ELF-1 (cell line): ENCODE data around the gene PYGO2.
"Not testable (repeated sequence)": the region's sequence is repeated elsewhere in the genome, so short reads cannot be mapped to it uniquely, and the experiment has no call there.

Experiments used
- DNase-seq: peaks from one replicate; pipeline ENCODE4 v3.0.0-alpha.2; 2016; ENCODE audit warnings: low read depth, low spot score

Gene PYGO2

DNA sequence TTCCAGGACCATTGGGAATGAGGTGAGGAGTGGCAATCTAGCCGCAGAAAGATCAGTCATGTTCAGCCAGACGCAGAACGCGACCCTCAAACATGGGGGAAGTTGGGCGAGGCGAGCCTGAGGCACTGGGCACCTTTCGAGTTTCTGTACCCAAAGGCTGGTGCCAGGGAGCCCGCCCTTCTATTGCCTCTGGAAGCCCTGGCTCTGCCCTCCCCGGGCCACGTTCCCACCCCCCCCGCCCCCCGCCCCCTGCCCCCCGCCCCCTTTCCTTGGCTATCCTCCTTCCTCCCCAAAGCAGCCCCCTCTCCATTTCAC, 38.8 kb upstream of the PYGO2 start:
- peak; percentile 60 for DNase-seq

DNA sequence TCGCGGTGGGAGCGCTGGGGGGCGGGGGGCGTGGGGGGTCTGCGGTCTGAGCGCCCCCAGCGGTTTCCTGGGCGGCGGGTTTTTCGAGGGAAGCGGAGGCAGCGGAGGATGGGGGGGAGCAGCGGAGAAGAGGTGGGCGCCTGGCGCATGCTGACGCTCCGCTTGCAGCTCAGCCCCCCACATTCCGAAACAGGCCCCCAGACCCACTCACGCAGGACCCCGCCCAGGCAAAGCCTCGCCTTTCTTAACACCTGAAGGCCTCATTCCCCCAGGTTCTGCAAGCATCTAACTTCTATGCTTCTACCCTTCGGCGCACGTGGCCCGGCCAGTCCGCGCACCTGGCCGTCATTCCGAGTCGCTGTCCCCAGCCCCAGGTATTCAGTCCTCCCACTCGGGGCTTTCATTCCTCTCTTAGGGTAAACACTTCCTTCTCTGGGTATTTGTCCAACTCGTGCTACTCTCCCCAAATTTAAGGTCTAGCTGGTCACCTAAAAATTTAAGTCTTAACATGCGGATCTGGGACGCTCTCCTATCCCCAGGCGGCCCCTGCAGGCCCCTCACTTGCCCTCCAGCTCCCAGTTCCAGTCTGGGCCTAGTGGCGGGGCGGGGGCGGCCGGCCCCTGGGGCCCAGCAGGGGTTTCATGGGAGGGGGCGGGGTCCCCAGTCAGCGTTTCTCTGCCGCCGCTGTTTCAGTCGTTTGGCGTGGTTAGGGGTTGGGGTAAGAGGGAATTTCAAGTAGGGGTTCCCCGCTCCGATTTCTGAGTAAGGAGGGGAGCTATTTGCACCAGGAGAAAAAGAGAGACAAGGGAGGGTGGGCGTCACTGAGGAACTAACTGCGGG, 38.2 kb upstream of the PYGO2 start:
- DNase-seq = peak; percentile 83

DNA sequence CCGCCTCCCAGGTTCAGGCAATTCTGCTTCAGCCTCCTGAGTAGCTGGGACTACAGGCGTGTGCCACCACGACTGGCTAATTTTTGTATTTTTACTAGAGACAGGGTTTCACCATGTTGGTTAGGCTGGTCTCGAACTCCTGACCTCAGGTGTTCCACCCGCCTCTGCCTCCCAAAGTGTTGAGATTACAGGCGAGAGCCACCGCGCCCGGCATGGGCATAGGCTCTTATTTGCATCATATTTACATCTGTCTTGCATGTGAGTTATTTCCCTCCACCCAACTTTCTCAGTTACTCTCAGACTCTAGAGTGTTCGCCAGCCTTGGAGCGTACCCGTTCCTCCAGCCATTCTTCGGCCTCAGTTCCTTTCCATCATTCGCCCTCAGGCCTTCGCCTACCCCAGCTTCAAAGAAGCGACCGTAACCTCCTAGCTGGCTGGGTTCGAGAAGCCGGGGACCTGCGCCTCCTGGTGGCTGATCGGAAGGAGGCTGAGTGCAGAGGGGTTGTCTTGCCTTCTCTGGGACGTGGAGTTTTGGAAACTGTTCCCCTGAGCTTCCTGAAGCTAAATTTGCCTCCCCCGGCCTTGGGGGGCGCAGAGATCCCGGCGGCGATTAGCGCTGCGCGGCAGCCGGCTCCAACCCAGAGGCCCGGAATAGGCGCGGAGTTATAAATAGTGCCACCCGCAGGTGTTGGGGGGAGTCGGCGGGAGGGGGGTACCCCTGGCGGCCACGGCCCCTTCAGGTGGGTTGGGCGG, 37.4 kb upstream of the PYGO2 start:
- DNase-seq = peak; percentile 94

GRCh38 chr1:154998201-154998780, 36.7 kb upstream of the PYGO2 start:
- no peak for DNase-seq

- DNase-seq = no peak
Measured at GRCh38 chr1:154996966-154997701, 35.6 kb upstream of the PYGO2 start.

- not testable (repeated sequence) for DNase-seq
Measured at GRCh38 chr1:154995301-154995983, 33.9 kb upstream of the PYGO2 start.

DNA sequence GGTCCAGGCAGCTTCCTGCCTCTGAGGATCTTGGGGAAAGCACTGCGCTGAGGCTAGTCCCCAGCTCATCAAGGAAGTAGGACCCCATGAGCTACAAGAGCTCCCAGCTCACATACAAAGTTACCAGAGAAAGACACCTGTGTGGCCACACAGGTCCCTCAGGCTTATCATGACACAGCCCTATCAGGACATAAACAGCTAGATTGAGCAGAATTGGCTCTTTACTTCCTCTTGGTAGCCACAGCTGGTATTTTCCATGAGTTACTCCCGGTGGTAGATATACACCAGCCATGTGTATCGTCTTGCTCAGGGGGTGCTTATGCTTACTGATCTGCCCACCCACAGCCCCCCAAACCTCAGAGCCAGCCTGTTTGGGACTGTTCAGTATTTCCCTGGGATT, 33.0 kb upstream of the PYGO2 start:
- DNase-seq = no peak

DNA sequence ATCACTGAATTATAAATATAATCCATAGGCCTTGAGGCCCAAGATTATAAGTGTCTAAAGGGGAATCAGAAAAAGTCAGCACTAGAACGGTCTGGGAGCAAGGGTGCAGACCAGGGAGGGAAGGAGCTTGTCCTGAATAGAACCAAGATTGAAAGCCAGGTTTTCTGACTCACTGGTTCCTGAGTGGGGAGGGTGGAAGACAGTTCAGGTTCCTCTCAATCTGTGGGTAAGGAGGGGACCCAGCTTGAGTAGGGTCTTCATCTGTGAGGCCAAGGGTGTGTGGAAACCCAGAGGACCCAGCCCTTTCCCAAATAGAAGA, 32.6 kb upstream of the PYGO2 start:
- DNase-seq = no peak

DNA sequence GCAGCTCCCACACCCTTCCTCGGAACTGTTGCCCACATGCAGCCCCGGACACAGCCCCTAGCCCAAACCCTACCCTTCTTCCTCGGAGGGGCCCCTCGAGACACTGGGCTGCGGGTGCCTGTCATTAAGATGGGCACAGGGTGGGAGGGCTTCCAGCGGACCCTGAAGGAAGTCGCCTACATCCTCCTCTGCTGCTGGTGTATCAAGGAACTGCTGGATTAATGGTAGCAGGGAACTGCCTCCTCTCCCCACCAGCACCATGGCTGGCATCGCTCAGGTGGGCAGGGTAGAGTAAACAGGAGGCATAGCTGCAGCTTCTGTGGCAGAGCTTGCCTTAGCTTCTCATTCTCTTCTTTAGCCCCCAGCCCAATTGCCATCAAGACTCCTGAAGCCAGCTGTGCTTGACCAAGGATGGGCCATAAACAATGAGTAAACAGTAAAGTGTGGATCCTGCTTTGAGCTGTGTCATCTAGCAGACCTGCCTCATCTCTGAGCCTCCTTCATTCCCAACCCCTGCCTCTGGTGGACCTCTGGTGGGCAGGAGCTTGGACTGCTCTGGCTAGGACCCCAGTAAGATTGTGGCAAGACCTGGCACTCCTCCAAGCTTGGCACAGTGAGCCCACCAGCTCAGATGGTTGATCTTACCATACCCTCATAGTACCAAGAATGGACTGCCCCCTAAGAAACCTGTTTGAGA, 32.1 kb upstream of the PYGO2 start, which contains the start of gene LENEP:
LENEP (plus strand) TSS at position 15 of the 697 bp plus-strand sequence; CDS start at position 37, 22 bp downstream.
- no peak for DNase-seq

- peak; percentile 52 for DNase-seq
Measured at GRCh38 chr1:154992721-154993571, 31.4 kb upstream of the PYGO2 start.

GRCh38 chr1:154990276-154990675, 28.7 kb upstream of the PYGO2 start:
- DNase-seq = no peak

DNA sequence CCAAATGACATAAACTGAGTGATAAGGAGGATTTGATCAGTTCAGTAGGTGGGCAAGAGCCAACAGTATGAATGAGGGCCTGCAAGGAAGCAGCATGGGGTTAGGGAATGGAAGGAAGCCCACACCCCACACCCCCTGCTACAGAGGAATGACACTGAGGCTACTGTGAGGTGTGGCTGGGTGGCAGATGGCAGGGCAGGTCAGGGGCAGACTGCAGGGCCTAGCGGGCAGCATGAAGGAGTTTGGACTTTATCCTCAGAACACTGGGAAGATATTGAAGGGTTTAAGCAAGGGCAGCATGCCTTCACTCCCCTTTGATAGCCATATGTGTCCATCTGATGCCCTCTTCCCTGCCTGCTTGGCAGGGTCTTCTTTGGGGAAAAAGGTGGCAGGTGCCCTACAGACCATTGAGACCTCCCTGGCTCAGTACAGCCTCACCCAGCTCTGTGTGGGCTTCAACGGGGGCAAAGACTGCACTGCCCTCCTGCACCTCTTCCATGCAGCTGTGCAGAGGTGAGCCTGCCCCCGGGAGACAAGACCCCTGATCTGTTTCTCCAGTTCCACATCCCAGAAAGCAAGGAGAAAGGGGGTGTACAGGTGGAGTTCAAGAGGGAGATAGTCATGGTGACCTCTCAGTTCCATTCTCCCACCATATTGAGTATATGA, 27.7 kb upstream of the PYGO2 start:
- no peak for DNase-seq

GRCh38 chr1:154988058-154988954, 26.7 kb upstream of the PYGO2 start:
- no peak for DNase-seq

DNA sequence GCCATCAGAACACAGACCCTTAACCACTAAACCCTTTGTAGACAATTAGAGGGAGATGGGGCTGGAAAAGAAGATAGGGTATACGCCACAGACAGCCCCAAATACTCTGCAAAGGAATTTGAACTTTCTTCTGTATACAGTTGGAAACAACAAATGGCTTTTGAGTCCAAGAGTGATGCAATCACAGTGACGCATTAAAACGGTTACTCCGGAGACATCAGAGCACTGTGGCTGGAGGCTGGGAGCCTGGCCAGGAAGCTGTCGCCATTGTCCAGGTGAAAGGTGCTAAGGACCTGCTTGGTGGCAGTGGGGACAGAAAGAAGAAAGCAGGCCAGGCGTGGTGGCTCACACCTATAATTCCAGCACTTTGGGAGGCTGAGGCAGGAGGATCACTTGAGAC, 25.7 kb upstream of the PYGO2 start:
- no peak for DNase-seq

GRCh38 chr1:154986736-154987135, 25.2 kb upstream of the PYGO2 start:
- DNase-seq = not testable (repeated sequence)

DNA sequence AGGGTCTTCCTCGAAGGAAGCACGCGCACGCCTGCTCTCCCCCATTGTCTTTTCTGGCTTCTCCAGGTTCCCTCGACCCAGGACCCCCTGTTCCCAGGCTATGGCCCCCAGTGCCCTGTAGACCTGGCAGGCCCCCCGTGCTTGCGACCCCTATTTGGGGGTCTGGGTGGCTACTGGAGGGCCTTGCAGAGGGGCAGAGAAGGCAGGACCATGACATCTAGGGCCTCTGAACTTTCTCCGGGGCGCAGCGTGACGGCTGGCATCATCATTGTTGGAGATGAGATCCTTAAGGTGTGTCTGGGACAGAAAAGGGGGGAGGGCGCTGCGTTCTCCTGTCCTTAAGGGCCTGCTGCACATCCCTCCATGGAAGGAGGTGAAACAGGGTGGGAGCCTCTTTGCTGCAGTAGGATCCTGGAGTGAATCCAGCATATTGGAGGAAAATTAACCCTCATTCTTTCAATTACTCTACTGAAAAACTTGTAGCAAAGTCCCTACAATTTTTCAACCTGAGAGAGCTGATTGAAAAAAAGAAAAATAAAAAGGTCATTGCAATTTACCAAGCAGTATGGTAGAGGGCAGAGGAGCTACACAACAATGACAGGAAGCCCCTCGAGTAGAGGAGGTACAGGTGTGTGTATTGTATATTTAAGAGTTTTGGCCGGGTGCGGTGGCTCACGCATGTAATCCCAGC, 22.3 kb upstream of the PYGO2 start:
- peak; percentile 30 for DNase-seq

- DNase-seq = peak; percentile 100
Measured at GRCh38 chr1:154982897-154983648, 21.5 kb upstream of the PYGO2 start, which contains the start of gene FLAD1. TSS of gene FLAD1 (plus strand) at chr1:154983344. CDS start at chr1:154983695, 351 bp downstream.
